B cell (primary cell): ENCODE data around the gene ZNF555. TPM values are rescaled to one million over a fixed set of nuclear protein-coding genes. Genes with fewer than 3 reads are reported as not detected.

Experiments used
- ATAC-seq: fragments of 200-7000 bp; cut with Tn5 transposase; one replicate; pipeline ENCODE4 v1.10.0; 2021; ENCODE audit warnings: low read depth, mild to moderate bottlenecking, moderate number of reproducible peaks, moderate library complexity
- CTCF ChIA-PET: fragments of 350-600 bp; sonication (Branson Sonifier 250); formaldehyde crosslinking; loops from one replicate; lab custom pipeline; 2021; ENCODE audit warnings: antibody characterized with exemption, inconsistent platforms; lab: Charles Lee
- POLR2A ChIA-PET: fragments of 350-600 bp; sonication (Branson Sonifier 250); formaldehyde crosslinking; loops from one replicate; lab custom pipeline; 2021; ENCODE audit warnings: antibody characterized with exemption; lab: Charles Lee
- DNase-seq: peaks from one replicate; pipeline ENCODE4 v3.0.0; 2013
- H2AFZ ChIP-seq: 2 replicates; pipeline ENCODE4 v1.6.1; 2012; ENCODE audit warnings: mild to moderate bottlenecking, low read depth, low read length; ENCODE audit not compliant: insufficient read depth, poor library complexity, severe bottlenecking
- H3K27ac ChIP-seq, 2 donors: 1 replicate in 1 of 2; 2 replicates in 1 of 2; pipeline ENCODE4 v1.5.1; 2012 to 2013; ENCODE audit warnings: low read length in 2 of 2, mild to moderate bottlenecking in 2 of 2, moderate library complexity in 1 of 2
- H3K27me3 ChIP-seq, 4 experiments: fragments of 200-600 bp in 1 of 4; sonication (generic) in 1 of 4; replicated peaks in 1 of 4; 1 replicate in 2 of 4; 2 replicates in 2 of 4; pipeline versions ENCODE4 v1.6.1 to v1.7.0; 2013 to 2016; ENCODE audit warnings: low read length in 3 of 4, mild to moderate bottlenecking in 2 of 4, mixed read lengths in 1 of 4, moderate library complexity in 1 of 4; ENCODE audit not compliant: insufficient read depth in 4 of 4, control insufficient read depth in 3 of 4; ENCODE audit errors: control extremely low read depth in 1 of 4
- H3K36me3 ChIP-seq, 2 experiments: replicated peaks in 1 of 2; 1 replicate in 1 of 2; 2 replicates in 1 of 2; pipeline versions ENCODE4 v1.6.1 to v1.7.1; 2013; ENCODE audit warnings: low read length in 1 of 2; ENCODE audit not compliant: insufficient read depth in 2 of 2, control insufficient read depth in 1 of 2; ENCODE audit errors: control extremely low read depth in 1 of 2, extremely low read depth in 1 of 2
- H3K4me1 ChIP-seq, 2 donors: fragments of 200-600 bp in 1 of 2; sonication (generic) in 1 of 2; 1 replicate in 1 of 2; 2 replicates in 1 of 2; pipeline versions ENCODE4 v1.5.1 to v1.6.1; 2013 to 2017; ENCODE audit warnings: low read length in 2 of 2; ENCODE audit not compliant: control insufficient read depth in 2 of 2, insufficient read depth in 2 of 2
- H3K4me2 ChIP-seq: replicated peaks from 2 replicates; pipeline ENCODE3; 2012; ENCODE audit warnings: mild to moderate bottlenecking, low read depth, low read length; ENCODE audit not compliant: poor library complexity, severe bottlenecking
- H3K4me3 ChIP-seq, 5 experiments: fragments of 200-600 bp in 1 of 5; sonication (generic) in 1 of 5; 1 replicate in 3 of 5; 2 replicates in 2 of 5; pipeline versions ENCODE4 v1.5.1 to v1.7.0; 2011 to 2016; ENCODE audit warnings: low read length in 4 of 5, mild to moderate bottlenecking in 4 of 5, low read depth in 2 of 5, control low read depth in 1 of 5, moderate library complexity in 1 of 5; ENCODE audit not compliant: insufficient read depth in 1 of 5; ENCODE audit errors: control extremely low read depth in 1 of 5, extremely low read depth in 1 of 5
- H3K79me2 ChIP-seq: fragments of 200-600 bp; sonication (generic); one replicate; pipeline ENCODE4 v1.6.0; 2016; ENCODE audit warnings: low read length; ENCODE audit not compliant: control insufficient read depth, insufficient read depth
- H3K9ac ChIP-seq: fragments of 200-600 bp; sonication (generic); 2 replicates; pipeline ENCODE4 v1.6.1; 2017; ENCODE audit warnings: mild to moderate bottlenecking, low read length, moderate library complexity
- H3K9me3 ChIP-seq, 3 donors: one replicate each; pipeline versions ENCODE4 v1.6.1 to v1.7.1; 2013; ENCODE audit warnings: low read length in 2 of 3; ENCODE audit not compliant: control insufficient read depth in 2 of 3, insufficient read depth in 1 of 3; ENCODE audit errors: control extremely low read depth in 1 of 3
- H4K20me1 ChIP-seq: 2 replicates; pipeline ENCODE4 v1.6.0; 2012; ENCODE audit warnings: mild to moderate bottlenecking, low read length; ENCODE audit not compliant: insufficient read depth, control insufficient read depth, poor library complexity, severe bottlenecking
- H3K27ac Mint-ChIP-seq: one replicate; pipeline ENCODE4 v1.8.0; 2021; ENCODE audit warnings: mixed read lengths
- H3K27me3 Mint-ChIP-seq: one replicate; pipeline ENCODE4 v1.8.0; 2021; ENCODE audit warnings: mixed read lengths
- H3K4me1 Mint-ChIP-seq: one replicate; pipeline ENCODE4 v1.8.0; 2021; ENCODE audit warnings: mixed read lengths
- H3K4me3 Mint-ChIP-seq: one replicate; pipeline ENCODE4 v1.8.0; 2021; ENCODE audit warnings: mixed read lengths
- H3K9me3 Mint-ChIP-seq: one replicate; pipeline ENCODE4 v1.8.0; 2022; ENCODE audit warnings: mixed read lengths; ENCODE audit not compliant: insufficient read depth
- CTCF ChIP-seq: fragments of 200-600 bp; IDR thresholded peaks from one replicate; pipeline ENCODE4 v1.8.0; 2022; ENCODE audit warnings: antibody characterized with exemption, mild to moderate bottlenecking
- EZH2 ChIP-seq: IDR thresholded peaks from 2 replicates; pipeline ENCODE4 v1.6.1; 2012; ENCODE audit warnings: borderline replicate concordance, low read depth, mild to moderate bottlenecking, moderate library complexity, low read length; ENCODE audit not compliant: insufficient read depth, poor library complexity, severe bottlenecking
- WGBS: methylation state at CpG from one replicate; pipeline ENCODE4 v1.1.5; 2013; ENCODE audit warnings: missing lambda C conversion rate; ENCODE audit not compliant: insufficient coverage; 5-methylcytosine and 5-hydroxymethylcytosine counted together
- intact Hi-C: fragments of 100-400 bp; cut with micrococcal nuclease; formaldehyde crosslinking; loops from one replicate; pipeline ENCODE4 v1.10.0; 2022
- polyA plus RNA-seq: library from polyadenylated mRNA; depleted of rRNA; stranded (reverse); fragments of >200 nt; gene quantifications from 2 replicates; pipeline ENCODE4 v1.2.3, GENCODE V29; 2012
- total RNA-seq, 2 donors: library from RNA; stranded (reverse); fragments of 120-200 nt in 1 of 2; gene quantifications; 1 replicate in 1 of 2; 2 replicates in 1 of 2; pipeline versions ENCODE4 v1.2.3 to v1.2.4, GENCODE V29; 2013 to 2022

Gene ZNF555
- total and polyA plus RNA-seq, 2 donors (not counting 1 experiment from before 2014, with no cell fraction given) = 1.8 to 7.4 TPM

GRCh38 chr19:2820112-2820702, 21.1 kb upstream of the ZNF555 start:
- H3K9ac ChIP-seq = peak overlapping the region; percentile 81
- peak overlapping the region; percentile 99 for H3K4me2 ChIP-seq
- TF ChIP-seq EZH2 (no peak), CTCF (no peak)
- H3K27me3 ChIP-seq = no peaks in the 10 kb centered on the region
- 2% methylated on average over 34 of the region's 36 CpGs for WGBS
- Mint-ChIP-seq H3K4me3 (peak overlapping the region; percentile 85), H3K27me3 (no peaks in the 10 kb centered on the region), H3K27ac (no peak overlapping the region), H3K9me3 (no peaks in the 10 kb centered on the region), H3K4me1 (peaks cover 9% of the 10 kb centered on the region)
- H3K4me3 ChIP-seq = peak overlapping the region; percentile 19 to 81 (median 60)
- intact Hi-C loops = no loop called here
- H2AFZ ChIP-seq = peak overlapping the region; percentile 78
- ChIA-PET POLR2A (interaction anchor here (0.6 to 1.6 kb wide), 2 partner anchors 21 to 30 kb away, joined by 4 to 5 read pairs; partner anchors contain the start of gene ZNF555), CTCF (interaction anchor here (0.8 to 1.7 kb wide), 4 partner anchors 21 to 172 kb away, joined by 3 to 6 read pairs (median 4); partner anchors contain the start of gene ZNF555)
- no peak for ATAC-seq
- H3K9me3 ChIP-seq = no peaks in the 10 kb centered on the region
- peaks cover 4 to 18% of the 10 kb centered on the region in 2 donors for H3K4me1 ChIP-seq
- H3K79me2 ChIP-seq = peaks cover 10% of the 10 kb centered on the region
- H3K36me3 ChIP-seq = no peaks in the 10 kb centered on the region
- DNase-seq = no peak
- H3K27ac ChIP-seq = no peak overlapping the region
- no peaks in the 10 kb centered on the region for H4K20me1 ChIP-seq

DNA sequence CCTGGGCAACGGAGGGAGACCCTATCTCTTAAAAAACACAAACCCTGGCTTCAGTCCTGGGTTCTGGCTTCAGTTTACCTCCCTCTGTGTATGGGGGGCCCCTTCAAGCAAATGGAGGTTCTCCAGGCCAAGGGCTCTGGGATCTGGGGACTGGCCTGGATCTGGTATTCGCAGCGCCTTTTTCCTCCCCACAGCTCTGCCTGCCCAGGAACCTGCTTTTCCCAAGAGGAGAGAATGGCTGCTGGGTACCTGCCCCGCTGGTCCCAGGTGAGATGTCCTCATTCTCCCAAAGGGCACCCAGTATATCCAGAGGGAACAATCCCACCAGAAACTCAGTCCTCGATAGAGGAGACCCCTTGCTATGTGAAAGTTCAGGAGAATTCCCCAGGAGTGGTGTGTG, 18.4 kb upstream of the ZNF555 start:
- no peak overlapping the region for H3K4me3 ChIP-seq
- no peak overlapping the region for H3K4me2 ChIP-seq
- WGBS = 100% methylated on average over 4 of the region's 5 CpGs
- H3K9ac ChIP-seq = no peak overlapping the region
- no peak for DNase-seq
- Mint-ChIP-seq H3K4me1 (peaks cover 11% of the 10 kb centered on the region), H3K9me3 (no peaks in the 10 kb centered on the region), H3K27ac (no peak overlapping the region), H3K27me3 (no peaks in the 10 kb centered on the region), H3K4me3 (no peak overlapping the region)
- no peak overlapping the region for H3K27ac ChIP-seq
- intact Hi-C loops = no loop called here
- H3K79me2 ChIP-seq = peaks cover 10% of the 10 kb centered on the region
- H3K36me3 ChIP-seq = no peaks in the 10 kb centered on the region
- H2AFZ ChIP-seq = no peak overlapping the region
- H3K9me3 ChIP-seq = peaks cover 0 to 2% (median 0%) of the 10 kb centered on the region in 3 donors
- ATAC-seq = no peak
- H3K4me1 ChIP-seq = peaks cover 4 to 18% of the 10 kb centered on the region in 2 donors
- CTCF ChIA-PET = interaction anchor here (1.4 kb wide), 1 partner anchor 174 kb away, joined by 5 read pairs; no protein-coding TSS in a partner anchor
- H4K20me1 ChIP-seq = no peaks in the 10 kb centered on the region
- POLR2A ChIA-PET = no interaction called here
- TF ChIP-seq EZH2 (no peak), CTCF (no peak)
- H3K27me3 ChIP-seq = no peaks in the 10 kb centered on the region
